PFSK-1 (cell line): Measurements from ENCODE around the gene ANKRD9.

Source experiments
- FOXP2 ChIP-seq: optimal IDR thresholded peaks from 2 replicates; pipeline ENCODE3; 2011; ENCODE audit warnings: borderline replicate concordance, control low read depth, inconsistent platforms; ENCODE audit not compliant: insufficient read depth; ENCODE audit errors: extremely low read length, extremely low read depth
- POLR2AphosphoS5 ChIP-seq: IDR thresholded peaks from 2 replicates; pipeline ENCODE4 v1.6.1; 2012; ENCODE audit warnings: low read depth, mild to moderate bottlenecking, control low read depth, low read length, moderate library complexity
- SIN3A ChIP-seq: IDR thresholded peaks from 2 replicates; pipeline ENCODE4 v1.6.1; 2012; ENCODE audit warnings: mild to moderate bottlenecking, low read length, moderate library complexity, borderline replicate concordance; ENCODE audit not compliant: insufficient read depth
- TAF1 ChIP-seq: IDR thresholded peaks from 2 replicates; pipeline ENCODE4 v1.6.1; 2012; ENCODE audit warnings: low read length, control low read depth, borderline replicate concordance; ENCODE audit not compliant: insufficient read depth
- TF ChIP-seq, protein P1 (sequence below), 2 experiments: IDR thresholded peaks; 2 replicates each; pipeline versions ENCODE4 v1.6.1 to v1.8.0; 2011 to 2012; ENCODE audit warnings: low read depth in 2 of 2, low read length in 2 of 2, control low read depth in 1 of 2, inconsistent platforms in 1 of 2, mild to moderate bottlenecking in 1 of 2, moderate library complexity in 1 of 2; ENCODE audit not compliant: insufficient read depth in 1 of 2

Gene ANKRD9

DNA sequence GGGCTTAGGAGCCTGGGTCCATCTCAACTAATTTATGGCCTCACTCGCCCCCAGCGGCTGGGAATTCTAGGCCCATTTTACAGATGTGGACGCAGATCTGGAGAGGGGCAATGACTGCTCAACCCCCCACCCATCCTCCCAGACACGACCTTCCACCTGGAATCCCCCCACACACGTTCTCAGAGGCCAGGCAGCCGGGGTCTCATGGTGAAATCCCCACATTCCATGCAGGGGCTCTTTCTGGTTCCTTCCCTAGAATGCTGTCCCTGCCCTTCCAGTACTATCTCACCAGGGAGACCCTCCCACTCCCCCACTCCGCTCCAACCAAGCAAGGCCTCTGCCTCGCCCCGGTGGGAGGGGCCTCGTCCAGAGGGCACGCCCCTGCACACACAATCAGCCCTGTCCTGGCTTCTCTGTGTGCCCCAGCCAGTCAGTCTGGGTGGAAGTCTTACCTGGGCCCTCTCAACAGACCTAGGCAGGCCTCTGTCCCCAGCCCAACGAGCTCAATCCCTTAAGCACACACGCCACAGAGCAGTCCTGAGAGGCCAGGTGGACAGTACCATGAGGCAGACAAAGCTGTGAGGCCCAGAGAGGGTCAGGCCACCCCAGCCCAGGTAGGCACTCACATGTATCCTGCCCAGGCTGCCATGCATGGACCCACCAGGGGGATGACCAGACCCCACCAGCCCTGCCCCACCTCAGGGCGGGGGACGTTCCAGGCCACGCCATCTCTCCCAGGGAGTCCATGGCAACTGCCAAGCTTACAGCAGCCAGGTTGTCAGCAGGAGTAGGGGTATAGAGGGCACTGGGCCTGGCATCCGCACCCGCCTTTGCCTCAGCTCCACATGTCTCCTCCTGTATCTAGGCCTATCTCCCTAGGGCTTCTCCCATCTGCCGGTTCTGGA lies 1.3 kb upstream of the ANKRD9 start:
- no peak for TF ChIP-seq POLR2AphosphoS5
- no peak for TF ChIP-seq TAF1
- TF ChIP-seq SIN3A: no peak
- no peak for TF ChIP-seq FOXP2
- TF ChIP-seq, protein P1, sequence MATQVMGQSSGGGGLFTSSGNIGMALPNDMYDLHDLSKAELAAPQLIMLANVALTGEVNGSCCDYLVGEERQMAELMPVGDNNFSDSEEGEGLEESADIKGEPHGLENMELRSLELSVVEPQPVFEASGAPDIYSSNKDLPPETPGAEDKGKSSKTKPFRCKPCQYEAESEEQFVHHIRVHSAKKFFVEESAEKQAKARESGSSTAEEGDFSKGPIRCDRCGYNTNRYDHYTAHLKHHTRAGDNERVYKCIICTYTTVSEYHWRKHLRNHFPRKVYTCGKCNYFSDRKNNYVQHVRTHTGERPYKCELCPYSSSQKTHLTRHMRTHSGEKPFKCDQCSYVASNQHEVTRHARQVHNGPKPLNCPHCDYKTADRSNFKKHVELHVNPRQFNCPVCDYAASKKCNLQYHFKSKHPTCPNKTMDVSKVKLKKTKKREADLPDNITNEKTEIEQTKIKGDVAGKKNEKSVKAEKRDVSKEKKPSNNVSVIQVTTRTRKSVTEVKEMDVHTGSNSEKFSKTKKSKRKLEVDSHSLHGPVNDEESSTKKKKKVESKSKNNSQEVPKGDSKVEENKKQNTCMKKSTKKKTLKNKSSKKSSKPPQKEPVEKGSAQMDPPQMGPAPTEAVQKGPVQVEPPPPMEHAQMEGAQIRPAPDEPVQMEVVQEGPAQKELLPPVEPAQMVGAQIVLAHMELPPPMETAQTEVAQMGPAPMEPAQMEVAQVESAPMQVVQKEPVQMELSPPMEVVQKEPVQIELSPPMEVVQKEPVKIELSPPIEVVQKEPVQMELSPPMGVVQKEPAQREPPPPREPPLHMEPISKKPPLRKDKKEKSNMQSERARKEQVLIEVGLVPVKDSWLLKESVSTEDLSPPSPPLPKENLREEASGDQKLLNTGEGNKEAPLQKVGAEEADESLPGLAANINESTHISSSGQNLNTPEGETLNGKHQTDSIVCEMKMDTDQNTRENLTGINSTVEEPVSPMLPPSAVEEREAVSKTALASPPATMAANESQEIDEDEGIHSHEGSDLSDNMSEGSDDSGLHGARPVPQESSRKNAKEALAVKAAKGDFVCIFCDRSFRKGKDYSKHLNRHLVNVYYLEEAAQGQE (IDR thresholded peaks at IDR 0.05; ENCODE audit: insufficient read depth in 1 of 2, low read depth in 2 of 2, low read length in 2 of 2): no peak

DNA sequence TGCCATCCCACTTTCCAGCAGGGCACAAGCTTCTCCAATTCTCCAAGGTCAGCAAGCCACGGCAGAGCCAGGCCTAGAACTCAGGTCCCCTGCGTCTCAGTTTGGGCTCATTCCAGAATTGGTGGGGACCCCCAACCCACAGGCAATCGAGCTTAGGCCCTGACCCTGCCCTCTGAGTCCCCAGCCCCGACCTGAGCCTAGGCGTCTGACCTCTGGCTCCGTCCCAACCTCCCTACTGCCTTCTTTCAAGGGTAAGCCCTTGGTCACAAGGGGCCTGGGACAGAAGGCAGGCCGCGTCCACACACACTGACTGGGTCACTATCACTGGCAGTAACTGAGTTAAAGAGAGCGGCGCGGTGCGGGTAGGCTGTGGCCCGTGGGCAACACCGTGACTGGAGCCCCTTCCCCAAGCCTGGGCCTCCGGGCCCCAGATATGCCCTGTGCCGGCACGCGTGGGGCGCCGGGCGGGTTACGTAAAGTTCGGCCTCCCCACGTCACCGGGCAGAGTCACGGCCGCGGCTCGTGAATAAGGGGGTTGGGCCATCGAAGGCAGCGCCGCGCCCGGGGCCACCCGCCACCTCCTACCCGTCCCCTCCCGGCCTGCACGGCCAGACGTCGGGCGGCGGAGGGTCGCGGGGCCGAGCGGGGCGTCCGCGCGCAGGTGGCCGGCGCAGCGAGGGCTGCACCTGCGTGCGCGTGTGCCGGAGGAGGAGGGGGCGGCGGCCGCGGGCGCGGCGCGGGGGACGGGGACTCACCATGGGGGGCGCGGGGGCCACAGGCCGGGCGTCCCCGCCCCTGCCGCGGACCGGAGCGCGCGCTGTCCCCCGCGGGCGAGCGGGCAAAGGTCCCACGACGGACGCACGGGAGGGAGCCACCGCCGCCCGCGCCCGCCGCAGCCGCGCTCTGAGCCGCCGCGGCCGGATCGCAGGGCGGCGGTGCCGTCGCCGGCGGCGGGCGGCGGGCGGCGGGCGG lies 516 bp downstream of the ANKRD9 start:
- TF ChIP-seq FOXP2 (no peak), SIN3A (no peak), POLR2AphosphoS5 (no peak), TAF1 (no peak)
- TF ChIP-seq, protein P1 (IDR thresholded peaks at IDR 0.05; ENCODE audit: insufficient read depth in 1 of 2, low read depth in 2 of 2, low read length in 2 of 2): no peak

DNA sequence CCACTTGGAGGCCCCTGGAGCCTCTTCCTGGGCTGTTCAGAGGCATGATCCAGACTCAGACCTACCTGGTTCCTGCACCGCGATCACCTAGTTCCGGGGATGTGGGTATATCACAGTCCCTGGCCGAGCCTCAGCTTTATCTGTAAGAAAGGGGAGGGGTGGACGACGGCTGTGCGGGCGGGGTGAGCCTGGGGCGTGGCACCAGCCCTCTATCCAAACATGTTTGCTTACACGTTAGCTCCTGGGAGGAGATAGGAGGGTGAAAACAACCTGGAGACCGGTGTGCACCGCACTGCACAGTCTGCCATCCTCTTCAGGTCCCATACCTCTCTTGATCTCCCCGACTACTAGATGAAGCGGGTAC lies 1.2 kb downstream of the ANKRD9 start:
- TF ChIP-seq TAF1 (no peak), FOXP2 (no peak), SIN3A (no peak), POLR2AphosphoS5 (no peak)
- TF ChIP-seq, protein P1 (IDR thresholded peaks at IDR 0.05; ENCODE audit: insufficient read depth in 1 of 2, low read depth in 2 of 2, low read length in 2 of 2): no peak

DNA sequence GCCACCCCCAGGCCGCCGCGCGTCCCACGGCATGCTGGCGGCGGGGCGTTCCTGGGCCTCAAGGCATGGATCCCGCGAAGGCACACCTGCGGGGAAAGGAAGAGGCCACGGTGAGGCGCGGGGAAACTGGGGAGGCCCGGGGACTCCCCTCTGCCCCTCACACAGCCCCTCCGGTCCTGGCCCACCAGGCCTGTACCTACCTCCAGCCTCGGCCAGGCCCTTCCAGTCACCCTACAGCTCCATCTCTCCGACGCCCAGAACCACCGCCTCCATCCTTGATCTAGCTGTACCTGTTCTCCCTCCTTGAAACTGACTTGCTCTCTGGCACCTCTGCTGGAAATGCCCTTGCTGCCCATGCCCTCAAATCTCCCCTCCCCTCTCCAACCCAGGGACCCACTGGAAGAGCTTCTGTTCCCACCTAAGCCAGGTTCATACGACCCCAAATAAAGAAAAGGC lies 1.7 kb downstream of the ANKRD9 start:
- TF ChIP-seq POLR2AphosphoS5: no peak
- TF ChIP-seq, protein P1 (IDR thresholded peaks at IDR 0.05; ENCODE audit: insufficient read depth in 1 of 2, low read depth in 2 of 2, low read length in 2 of 2): no peak
